Measurements from ENCODE around the gene HRCT1.

HRCT1 gene

GRCh38 chr9:35937227-35937626, 31.2 kb downstream of the HRCT1 start:
- no peak overlapping the region for H3K18ac ChIP-seq (ENCODE audit: low read depth in 1 of 2, low read length in 2 of 2)
- WGBS: 29% methylated on average over 2 of the region's 2 CpGs
- no peak overlapping the region for H3K27ac ChIP-seq (ENCODE audit: low read length, poor library complexity, severe bottlenecking)
- H3K79me1 ChIP-seq (replicated peaks; ENCODE audit: low read length, poor library complexity, severe bottlenecking): no peaks in the 10 kb centered on the region
- H3K4ac ChIP-seq (ENCODE audit: low read depth in 1 of 2, low read length in 2 of 2): no peak overlapping the region
- H3K9me3 ChIP-seq (ENCODE audit: control insufficient read depth, low read length): no peaks in the 10 kb centered on the region
- no peak overlapping the region for H3K9ac ChIP-seq (ENCODE audit: low read length)
- H3K4me3 ChIP-seq (ENCODE audit: insufficient read depth in 1 of 2, low read depth in 1 of 2, low read length in 2 of 2): no peak overlapping the region
- H4K8ac ChIP-seq (ENCODE audit: low read length): no peak overlapping the region
- H2BK5ac ChIP-seq (ENCODE audit: low read depth, low read length, poor library complexity, severe bottlenecking): no peak overlapping the region
- no peak overlapping the region for H2AFZ ChIP-seq (ENCODE audit: low read depth, low read length)
- H3K23ac ChIP-seq (ENCODE audit: low read length in 2 of 2): no peak overlapping the region
- no peak overlapping the region for H3K14ac ChIP-seq (ENCODE audit: low read length in 2 of 2)
- no peak overlapping the region for H3K4me2 ChIP-seq (ENCODE audit: low read length, poor library complexity, severe bottlenecking)
- no peaks in the 10 kb centered on the region for H3K27me3 ChIP-seq (ENCODE audit: control insufficient read depth in 1 of 2, insufficient read depth in 1 of 2, low read length in 2 of 2)
- no peaks in the 10 kb centered on the region for H3K36me3 ChIP-seq (ENCODE audit: control insufficient read depth in 1 of 2, insufficient read depth in 2 of 2, low read depth in 1 of 2, low read length in 2 of 2)
- no peak overlapping the region for H2BK12ac ChIP-seq (ENCODE audit: low read length in 2 of 2)
- H2AK5ac ChIP-seq (ENCODE audit: low read length, severe bottlenecking): no peak overlapping the region
- no peak overlapping the region for H2BK120ac ChIP-seq (ENCODE audit: low read depth, low read length)
- no peak overlapping the region for H2BK15ac ChIP-seq (ENCODE audit: low read depth, poor library complexity, severe bottlenecking)
- H4K91ac ChIP-seq (ENCODE audit: low read length): no peak overlapping the region
- no peak for DNase-seq
- H3K4me1 ChIP-seq (ENCODE audit: control insufficient read depth, insufficient read depth, low read depth, low read length): peaks cover 5% of the 10 kb centered on the region

- Histone ChIP-seq H3K9ac (ENCODE audit: low read length) (no peak overlapping the region), H3K4me2 (ENCODE audit: low read length, poor library complexity, severe bottlenecking) (no peak overlapping the region), H3K23ac (ENCODE audit: low read length in 2 of 2) (no peak overlapping the region), H2BK15ac (ENCODE audit: low read depth, poor library complexity, severe bottlenecking) (no peak overlapping the region), H4K8ac (ENCODE audit: low read length) (no peak overlapping the region), H3K79me1 (replicated peaks; ENCODE audit: low read length, poor library complexity, severe bottlenecking) (no peaks in the 10 kb centered on the region), H3K27me3 (ENCODE audit: control insufficient read depth in 1 of 2, insufficient read depth in 1 of 2, low read length in 2 of 2) (no peaks in the 10 kb centered on the region), H2BK5ac (ENCODE audit: low read depth, low read length, poor library complexity, severe bottlenecking) (no peak overlapping the region), H3K18ac (ENCODE audit: low read depth in 1 of 2, low read length in 2 of 2) (no peak overlapping the region), H3K4me1 (ENCODE audit: control insufficient read depth, insufficient read depth, low read depth, low read length) (peaks cover 5% of the 10 kb centered on the region), H3K4ac (ENCODE audit: low read depth in 1 of 2, low read length in 2 of 2) (no peak overlapping the region), H2AFZ (ENCODE audit: low read depth, low read length) (no peak overlapping the region), H2BK120ac (ENCODE audit: low read depth, low read length) (no peak overlapping the region), H3K9me3 (ENCODE audit: control insufficient read depth, low read length) (no peaks in the 10 kb centered on the region), H3K27ac (ENCODE audit: low read length, poor library complexity, severe bottlenecking) (no peak overlapping the region), H3K14ac (ENCODE audit: low read length in 2 of 2) (no peak overlapping the region), H2BK12ac (ENCODE audit: low read length in 2 of 2) (no peak overlapping the region), H3K4me3 (ENCODE audit: insufficient read depth in 1 of 2, low read depth in 1 of 2, low read length in 2 of 2) (no peak overlapping the region), H4K91ac (ENCODE audit: low read length) (no peak overlapping the region), H2AK5ac (ENCODE audit: low read length, severe bottlenecking) (peak overlapping the region; percentile 77), H3K36me3 (ENCODE audit: control insufficient read depth in 1 of 2, insufficient read depth in 2 of 2, low read depth in 1 of 2, low read length in 2 of 2) (no peaks in the 10 kb centered on the region)
- WGBS: 91% methylated on average over 10 of the region's 10 CpGs
- no peak for DNase-seq
Measured at GRCh38 chr9:35938474-35939356, 32.7 kb downstream of the HRCT1 start.

- H3K9me3 ChIP-seq (ENCODE audit: control insufficient read depth, low read length): no peaks in the 10 kb centered on the region
- H4K8ac ChIP-seq (ENCODE audit: low read length): no peak overlapping the region
- H3K4me3 ChIP-seq (ENCODE audit: insufficient read depth in 1 of 2, low read depth in 1 of 2, low read length in 2 of 2): no peak overlapping the region
- no peak overlapping the region for H2BK120ac ChIP-seq (ENCODE audit: low read depth, low read length)
- H3K36me3 ChIP-seq (ENCODE audit: control insufficient read depth in 1 of 2, insufficient read depth in 2 of 2, low read depth in 1 of 2, low read length in 2 of 2): no peaks in the 10 kb centered on the region
- H3K27me3 ChIP-seq (ENCODE audit: control insufficient read depth in 1 of 2, insufficient read depth in 1 of 2, low read length in 2 of 2): no peaks in the 10 kb centered on the region
- H2AK5ac ChIP-seq (ENCODE audit: low read length, severe bottlenecking): no peak overlapping the region
- no peaks in the 10 kb centered on the region for H3K79me1 ChIP-seq (replicated peaks; ENCODE audit: low read length, poor library complexity, severe bottlenecking)
- no peak overlapping the region for H3K4me2 ChIP-seq (ENCODE audit: low read length, poor library complexity, severe bottlenecking)
- H2BK12ac ChIP-seq (ENCODE audit: low read length in 2 of 2): no peak overlapping the region
- no peak overlapping the region for H2BK5ac ChIP-seq (ENCODE audit: low read depth, low read length, poor library complexity, severe bottlenecking)
- H3K9ac ChIP-seq (ENCODE audit: low read length): no peak overlapping the region
- no peak overlapping the region for H3K14ac ChIP-seq (ENCODE audit: low read length in 2 of 2)
- no peak for DNase-seq
- H3K27ac ChIP-seq (ENCODE audit: low read length, poor library complexity, severe bottlenecking): no peak overlapping the region
- no peak overlapping the region for H3K23ac ChIP-seq (ENCODE audit: low read length in 2 of 2)
- H3K4me1 ChIP-seq (ENCODE audit: control insufficient read depth, insufficient read depth, low read depth, low read length): peaks cover 5% of the 10 kb centered on the region
- H2AFZ ChIP-seq (ENCODE audit: low read depth, low read length): no peak overlapping the region
- H3K4ac ChIP-seq (ENCODE audit: low read depth in 1 of 2, low read length in 2 of 2): no peak overlapping the region
- H2BK15ac ChIP-seq (ENCODE audit: low read depth, poor library complexity, severe bottlenecking): no peak overlapping the region
- H3K18ac ChIP-seq (ENCODE audit: low read depth in 1 of 2, low read length in 2 of 2): no peak overlapping the region
- WGBS: 94% methylated on average over 6 of the region's 8 CpGs
- no peak overlapping the region for H4K91ac ChIP-seq (ENCODE audit: low read length)
Measured at GRCh38 chr9:35939679-35940250, 33.8 kb downstream of the HRCT1 start.

- no peaks in the 10 kb centered on the region for H3K9me3 ChIP-seq (ENCODE audit: control insufficient read depth, low read length)
- H3K9ac ChIP-seq (ENCODE audit: low read length): no peak overlapping the region
- no peak overlapping the region for H3K18ac ChIP-seq (ENCODE audit: low read depth in 1 of 2, low read length in 2 of 2)
- H2BK120ac ChIP-seq (ENCODE audit: low read depth, low read length): no peak overlapping the region
- peaks cover 9% of the 10 kb centered on the region for H3K4me1 ChIP-seq (ENCODE audit: control insufficient read depth, insufficient read depth, low read depth, low read length)
- H3K4me2 ChIP-seq (ENCODE audit: low read length, poor library complexity, severe bottlenecking): no peak overlapping the region
- no peak overlapping the region for H2AK5ac ChIP-seq (ENCODE audit: low read length, severe bottlenecking)
- H3K27ac ChIP-seq (ENCODE audit: low read length, poor library complexity, severe bottlenecking): no peak overlapping the region
- H3K14ac ChIP-seq (ENCODE audit: low read length in 2 of 2): no peak overlapping the region
- H3K27me3 ChIP-seq (ENCODE audit: control insufficient read depth in 1 of 2, insufficient read depth in 1 of 2, low read length in 2 of 2): no peaks in the 10 kb centered on the region
- no peak for DNase-seq
- WGBS: 70% methylated on average over 7 of the region's 7 CpGs
- H2BK12ac ChIP-seq (ENCODE audit: low read length in 2 of 2): no peak overlapping the region
- H2BK15ac ChIP-seq (ENCODE audit: low read depth, poor library complexity, severe bottlenecking): no peak overlapping the region
- H3K4ac ChIP-seq (ENCODE audit: low read depth in 1 of 2, low read length in 2 of 2): no peak overlapping the region
- no peak overlapping the region for H2BK5ac ChIP-seq (ENCODE audit: low read depth, low read length, poor library complexity, severe bottlenecking)
- no peak overlapping the region for H2AFZ ChIP-seq (ENCODE audit: low read depth, low read length)
- no peaks in the 10 kb centered on the region for H3K36me3 ChIP-seq (ENCODE audit: control insufficient read depth in 1 of 2, insufficient read depth in 2 of 2, low read depth in 1 of 2, low read length in 2 of 2)
- no peaks in the 10 kb centered on the region for H3K79me1 ChIP-seq (replicated peaks; ENCODE audit: low read length, poor library complexity, severe bottlenecking)
- H4K91ac ChIP-seq (ENCODE audit: low read length): no peak overlapping the region
- no peak overlapping the region for H4K8ac ChIP-seq (ENCODE audit: low read length)
- no peak overlapping the region for H3K23ac ChIP-seq (ENCODE audit: low read length in 2 of 2)
- no peak overlapping the region for H3K4me3 ChIP-seq (ENCODE audit: insufficient read depth in 1 of 2, low read depth in 1 of 2, low read length in 2 of 2)
Measured at GRCh38 chr9:35940458-35941407, 34.7 kb downstream of the HRCT1 start.
